Measurements from ENCODE around the gene PTPRN2.
"Not testable (repeated sequence)": the region's sequence is repeated elsewhere in the genome, so short reads cannot be mapped to it uniquely, and the experiment has no call there.

Gene PTPRN2

GRCh38 chr7:157508477-157508881, 1079.1 kb downstream of the PTPRN2 start:
- FAIRE-seq (no peak), DNase-seq (ENCODE audit: insufficient read length, low spot score) (no peak)
- TF ChIP-seq CTCF (IDR thresholded peaks at IDR 0.05; ENCODE audit: insufficient read depth, missing control alignments), result no peak

DNA sequence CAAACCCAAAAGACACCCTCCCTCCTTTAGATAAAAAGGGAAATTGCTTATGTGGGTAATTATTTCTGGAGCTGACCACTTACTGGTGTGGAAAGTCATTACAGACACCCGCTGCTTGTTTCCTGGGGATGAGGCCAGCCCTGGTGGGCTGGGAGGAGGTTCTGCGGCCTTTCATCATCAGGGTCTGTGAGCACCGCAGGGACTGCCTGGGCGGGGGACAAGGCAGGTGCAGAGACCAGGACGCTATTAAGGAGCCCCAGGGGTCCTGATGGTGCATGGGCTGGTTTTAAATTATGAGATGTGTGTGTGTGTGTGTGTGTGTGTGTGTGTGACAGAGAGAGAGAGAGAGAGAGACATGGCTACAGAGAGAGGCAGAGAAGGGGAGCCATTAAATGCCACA, 1079.6 kb downstream of the PTPRN2 start:
- DNase-seq (ENCODE audit: insufficient read length, low spot score) (no peak), FAIRE-seq (no peak)
- TF ChIP-seq CTCF (IDR thresholded peaks at IDR 0.05; ENCODE audit: insufficient read depth, missing control alignments), result no peak

GRCh38 chr7:157506268-157506667, 1081.4 kb downstream of the PTPRN2 start:
- DNase-seq (ENCODE audit: insufficient read length, low spot score), result no peak
- FAIRE-seq, result no peak
- no peak for TF ChIP-seq CTCF (IDR thresholded peaks at IDR 0.05; ENCODE audit: insufficient read depth, missing control alignments)

- DNase-seq (ENCODE audit: insufficient read length, low spot score) (no peak), FAIRE-seq (no peak)
- no peak for TF ChIP-seq CTCF (IDR thresholded peaks at IDR 0.05; ENCODE audit: insufficient read depth, missing control alignments)
Observed at GRCh38 chr7:157505646-157506045, 1082.0 kb downstream of the PTPRN2 start.

DNA sequence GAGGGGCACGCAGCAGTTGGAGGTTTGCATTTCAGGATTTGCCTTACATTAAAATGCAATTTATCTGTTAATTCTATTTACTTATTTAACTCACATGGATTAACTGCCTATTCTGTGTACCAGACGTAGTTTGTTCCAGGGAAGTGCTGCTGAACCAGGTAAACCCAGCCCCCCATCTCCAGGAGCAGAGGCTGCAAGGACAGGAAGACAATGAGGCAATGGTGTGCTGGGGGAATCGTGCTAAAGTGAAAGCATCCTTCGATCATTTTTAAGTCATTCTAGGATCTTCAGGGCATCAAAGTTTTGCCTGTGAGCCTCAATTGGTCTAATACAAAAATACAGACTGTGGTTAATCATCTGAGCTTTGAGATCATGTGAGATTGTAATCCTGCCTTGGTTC, 1084.4 kb downstream of the PTPRN2 start:
- FAIRE-seq (no peak), DNase-seq (ENCODE audit: insufficient read length, low spot score) (no peak)
- no peak for TF ChIP-seq CTCF (IDR thresholded peaks at IDR 0.05; ENCODE audit: insufficient read depth, missing control alignments)

GRCh38 chr7:157502701-157503111, 1084.9 kb downstream of the PTPRN2 start:
- no peak for TF ChIP-seq CTCF (IDR thresholded peaks at IDR 0.05; ENCODE audit: insufficient read depth, missing control alignments)
- DNase-seq (ENCODE audit: insufficient read length, low spot score), result no peak
- FAIRE-seq, result no peak

DNA sequence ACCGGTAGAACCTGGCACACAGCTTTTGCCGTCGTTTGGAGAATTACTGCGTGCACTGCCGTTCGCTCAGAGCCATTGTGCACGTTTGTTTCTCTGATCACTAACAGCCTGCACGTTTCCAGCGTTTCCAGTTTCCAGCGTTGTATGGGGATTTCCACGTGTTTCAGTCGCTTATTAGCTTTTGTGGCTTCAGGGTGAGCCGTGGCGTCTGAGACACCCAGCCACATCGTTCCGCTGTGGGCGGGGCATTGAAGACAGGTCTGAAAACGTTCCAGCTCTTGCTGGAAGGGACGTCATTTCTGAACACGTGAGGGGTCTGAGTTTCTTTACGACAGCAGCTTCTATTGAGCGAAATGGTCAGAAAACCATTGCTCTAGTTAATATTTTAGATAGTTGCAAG, 1086.0 kb downstream of the PTPRN2 start:
- no peak for TF ChIP-seq CTCF (IDR thresholded peaks at IDR 0.05; ENCODE audit: insufficient read depth, missing control alignments)
- FAIRE-seq, result no peak
- no peak for DNase-seq (ENCODE audit: insufficient read length, low spot score)

- FAIRE-seq; DNase-seq (ENCODE audit: insufficient read length, low spot score): not testable (repeated sequence)
Observed at GRCh38 chr7:157500989-157501540, 1086.6 kb downstream of the PTPRN2 start.
